Testis (tissue), 2 donors: Measurements from ENCODE around the gene FAM120A.

ENCODE experiments used
- CTCF ChIP-seq, 3 experiments: fragments of 450-650 bp in 2 of 3; fragments of 200-600 bp in 1 of 3; sonication (generic) in 1 of 3; IDR thresholded peaks; one replicate each; pipeline ENCODE4 v1.5.1; 2016 to 2019; ENCODE audit warnings: antibody characterized with exemption in 3 of 3, mild to moderate bottlenecking in 2 of 3, moderate library complexity in 1 of 3
- POLR2A ChIP-seq: fragments of 450-650 bp; IDR thresholded peaks from one replicate; pipeline ENCODE4 v1.6.1; 2017; ENCODE audit warnings: antibody characterized with exemption, mild to moderate bottlenecking, moderate library complexity

GRCh38 chr9:93586290-93587057 lies 135.0 kb downstream of the FAM120A start:
- TF ChIP-seq CTCF (IDR thresholded peaks at IDR 0.05) (no peak), POLR2A (no peak)
